SK-N-MC (cell line): ENCODE measurements around the gene RNF41.

Experiments
- DNase-seq: peaks from one replicate; pipeline ENCODE4 v3.0.0-alpha.2; 2011; ENCODE audit warnings: low read depth, low spot score
- H3K27ac ChIP-seq: fragments of 200-600 bp; sonication (generic); 2 replicates; pipeline ENCODE4 v1.5.1; 2016; ENCODE audit warnings: mixed run types
- H3K36me3 ChIP-seq: fragments of 200-600 bp; sonication (generic); 2 replicates; pipeline ENCODE4 v1.6.1; 2017; ENCODE audit warnings: antibody characterized with exemption, low read length, mixed read lengths; ENCODE audit not compliant: insufficient read depth
- H3K4me3 ChIP-seq: fragments of 200-600 bp; sonication (generic); 2 replicates; pipeline ENCODE4 v1.5.1; 2016
- H3K9ac ChIP-seq: fragments of 200-600 bp; sonication (generic); 2 replicates; pipeline ENCODE4 v1.8.0; 2017; ENCODE audit warnings: mixed run types, mixed read lengths; ENCODE audit not compliant: insufficient read length
- H3K9me3 ChIP-seq: fragments of 200-600 bp; sonication (generic); 2 replicates; pipeline ENCODE4 v1.6.1; 2017; ENCODE audit warnings: low read depth, mild to moderate bottlenecking, antibody characterized with exemption, low read length, moderate library complexity, mixed read lengths
- EZH2 ChIP-seq: fragments of 200-600 bp; sonication (generic); IDR thresholded peaks from one replicate; pipeline ENCODE4 v1.6.1; 2017; ENCODE audit warnings: antibody characterized with exemption
- FOXP2 ChIP-seq: optimal IDR thresholded peaks from 2 replicates; pipeline ENCODE3; 2011; ENCODE audit warnings: mild to moderate bottlenecking, moderate library complexity; ENCODE audit not compliant: insufficient read depth; ENCODE audit errors: extremely low read length, control extremely low read depth
- POLR2AphosphoS5 ChIP-seq: IDR thresholded peaks from 2 replicates; pipeline ENCODE4 v1.6.1; 2012; ENCODE audit warnings: mild to moderate bottlenecking, low read depth, low read length, borderline replicate concordance

RNF41 gene

GRCh38 chr12:56260380-56260779, 38.7 kb upstream of the RNF41 start:
- H3K36me3 ChIP-seq, result peaks cover 16% of the 10 kb centered on the region
- TF ChIP-seq FOXP2, result no peak
- no peak for TF ChIP-seq EZH2
- TF ChIP-seq POLR2AphosphoS5, result no peak
- no peak for DNase-seq
- no peaks in the 10 kb centered on the region for H3K9me3 ChIP-seq
- no peak overlapping the region for H3K9ac ChIP-seq
- no peak overlapping the region for H3K4me3 ChIP-seq
- no peak overlapping the region for H3K27ac ChIP-seq

- DNase-seq, result no peak
- TF ChIP-seq FOXP2 (no peak), POLR2AphosphoS5 (no peak), EZH2 (no peak)
- H3K4me3 ChIP-seq, result peak overlapping the region; percentile 84
- peaks cover 28% of the 10 kb centered on the region for H3K36me3 ChIP-seq
- H3K27ac ChIP-seq, result peak overlapping the region; percentile 71; the same call in 1 of the 2 replicates
- peak overlapping the region; percentile 94 for H3K9ac ChIP-seq
- no peaks in the 10 kb centered on the region for H3K9me3 ChIP-seq
These were observed 37.1 kb upstream of the RNF41 start for GRCh38 chr12:56258820-56259183.

GRCh38 chr12:56258068-56258819, 36.5 kb upstream of the RNF41 start, which contains the start of gene ANKRD52:
TSS of gene ANKRD52 (minus strand) at chr12:56258384. CDS start at chr12:56258269, 115 bp downstream.
- peak within 1 kb of the TSS; percentile 94 for H3K9ac ChIP-seq
- H3K9me3 ChIP-seq, result no peaks in the 10 kb centered on the region
- peaks cover 34% of the 10 kb centered on the region for H3K36me3 ChIP-seq
- peak within 1 kb of the TSS; percentile 84 for H3K4me3 ChIP-seq
- DNase-seq, result no peak
- H3K27ac ChIP-seq, result peak within 1 kb of the TSS; percentile 71; the same call in 1 of the 2 replicates
- TF ChIP-seq EZH2 (no peak), FOXP2 (no peak), POLR2AphosphoS5 (peak; percentile 61; the same call in 1 of the 2 replicates)

DNA sequence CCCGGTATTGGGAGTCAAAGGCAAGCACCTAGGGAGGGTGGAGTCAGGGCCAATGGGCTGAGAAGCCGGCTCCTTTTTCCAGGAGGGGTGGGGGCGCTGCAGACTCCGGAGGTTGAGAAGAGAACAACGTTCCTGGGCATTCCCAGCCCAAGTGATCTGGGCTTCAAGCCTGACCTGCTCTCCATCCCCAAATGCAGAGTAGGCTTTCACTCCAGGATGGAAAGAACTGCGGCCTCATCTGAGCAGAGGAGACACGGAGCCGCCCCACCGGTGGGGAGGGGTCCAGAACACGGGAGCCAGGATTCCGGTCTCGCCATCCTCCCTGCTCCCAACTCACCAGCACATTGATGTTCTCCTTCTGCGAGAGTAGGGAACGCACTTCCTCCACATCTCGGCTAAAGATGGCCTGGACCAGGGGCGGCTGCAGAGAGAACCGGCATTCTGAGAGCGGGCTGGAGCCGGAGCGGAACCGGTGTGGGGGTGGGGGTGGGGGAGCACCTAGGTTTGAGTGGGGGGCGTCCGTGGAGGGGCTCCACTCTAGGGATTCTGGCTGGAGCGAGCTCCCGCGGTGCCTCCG, 35.9 kb upstream of the RNF41 start:
- Histone ChIP-seq H3K4me3 (peak overlapping the region; percentile 84), H3K27ac (no peak overlapping the region), H3K9me3 (no peaks in the 10 kb centered on the region), H3K36me3 (peaks cover 41% of the 10 kb centered on the region), H3K9ac (peak overlapping the region; percentile 94)
- no peak for DNase-seq
- no peak for TF ChIP-seq EZH2
- no peak for TF ChIP-seq POLR2AphosphoS5
- no peak for TF ChIP-seq FOXP2

- Histone ChIP-seq H3K36me3 (peaks cover 46% of the 10 kb centered on the region), H3K9ac (peak overlapping the region; percentile 94), H3K27ac (no peak overlapping the region), H3K4me3 (peak overlapping the region; percentile 84), H3K9me3 (no peaks in the 10 kb centered on the region)
- DNase-seq, result no peak
- TF ChIP-seq FOXP2 (no peak), POLR2AphosphoS5 (no peak), EZH2 (no peak)
These were observed 35.3 kb upstream of the RNF41 start for GRCh38 chr12:56257071-56257470.

DNA sequence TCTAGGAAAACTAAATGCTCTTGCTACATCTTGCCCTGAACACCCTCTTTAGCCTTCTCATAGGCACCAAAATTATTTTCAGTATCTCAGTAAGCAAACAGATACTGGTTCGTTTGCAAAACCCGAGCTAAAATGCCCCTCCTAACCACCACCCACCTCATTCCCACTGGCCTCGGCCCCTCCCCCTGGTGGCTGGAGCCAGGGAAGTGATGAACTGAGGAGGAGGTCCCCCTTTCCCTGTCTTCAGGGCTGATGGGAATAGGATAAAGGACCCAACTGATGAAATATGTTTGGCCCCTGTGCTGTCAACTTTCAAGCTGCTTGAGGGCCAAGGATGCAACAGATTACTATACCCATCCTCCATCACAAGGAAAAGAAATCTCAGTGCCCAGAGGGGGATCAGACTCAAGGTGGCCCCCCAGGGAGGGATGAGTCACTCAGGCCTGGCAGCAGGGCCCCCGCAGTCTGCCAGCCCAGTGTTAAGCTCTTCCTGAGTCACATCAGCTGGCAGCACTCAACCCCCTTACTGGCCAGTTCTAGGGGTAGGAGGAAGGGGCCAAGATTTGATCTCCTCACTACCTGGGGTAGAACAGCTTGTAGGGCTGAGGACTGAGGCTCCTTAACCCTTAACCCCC, 34.7 kb upstream of the RNF41 start:
- Histone ChIP-seq H3K9ac (peak overlapping the region; percentile 26), H3K4me3 (peak overlapping the region; percentile 84; the same call in 1 of the 2 replicates)
- no peak for DNase-seq

DNA sequence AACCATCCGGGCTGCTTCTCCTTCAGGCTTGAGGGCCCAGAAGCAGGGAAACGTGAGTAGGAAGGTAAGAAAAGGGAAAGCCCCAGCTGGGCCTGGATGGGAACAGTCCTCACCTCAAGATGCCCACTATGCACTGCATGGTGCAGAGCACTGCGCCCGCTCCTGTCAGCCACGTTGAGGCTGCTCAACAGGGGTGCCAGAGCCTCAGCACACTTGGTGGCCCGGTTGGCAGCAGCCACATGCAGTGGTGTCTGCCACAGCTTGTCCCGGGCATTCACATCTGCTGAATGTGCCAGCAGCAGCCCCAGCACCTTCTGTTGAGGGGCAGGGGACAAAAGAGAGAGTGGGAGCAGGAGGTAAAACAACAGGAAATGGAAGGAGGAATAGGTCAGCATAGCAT, 33.9 kb upstream of the RNF41 start:
- Histone ChIP-seq H3K9ac (no peak overlapping the region), H3K36me3 (peaks cover 55% of the 10 kb centered on the region), H3K4me3 (no peak overlapping the region), H3K27ac (no peak overlapping the region), H3K9me3 (no peaks in the 10 kb centered on the region)
- no peak for DNase-seq
- TF ChIP-seq EZH2, result no peak
- TF ChIP-seq POLR2AphosphoS5, result no peak
- no peak for TF ChIP-seq FOXP2

More for the DNA sequence above, 34.7 kb upstream of the RNF41 start:
- H3K9me3 ChIP-seq, result no peaks in the 10 kb centered on the region
- TF ChIP-seq EZH2 (no peak), FOXP2 (no peak), POLR2AphosphoS5 (no peak)
- H3K27ac ChIP-seq, result no peak overlapping the region
- peaks cover 52% of the 10 kb centered on the region for H3K36me3 ChIP-seq

- H3K9ac ChIP-seq, result no peak overlapping the region
- H3K36me3 ChIP-seq, result peaks cover 69% of the 10 kb centered on the region
- no peaks in the 10 kb centered on the region for H3K9me3 ChIP-seq
- H3K4me3 ChIP-seq, result no peak overlapping the region
- H3K27ac ChIP-seq, result no peak overlapping the region
- no peak for TF ChIP-seq EZH2
- DNase-seq, result no peak
These were observed 31.4 kb upstream of the RNF41 start for GRCh38 chr12:56253091-56253490.
